22Rv1 (cell line): ENCODE data around the gene FYN.

Experiments used
- ZFX ChIP-seq: fragments of 450-650 bp; IDR thresholded peaks from 2 replicates; pipeline ENCODE4 v1.6.1; 2017; ENCODE audit warnings: antibody characterized with exemption, borderline replicate concordance
- TF ChIP-seq, protein P1 (sequence below): fragments of 450-650 bp; IDR thresholded peaks from 2 replicates; pipeline ENCODE4 v1.5.1; 2017; ENCODE audit warnings: mild to moderate bottlenecking

DNA sequence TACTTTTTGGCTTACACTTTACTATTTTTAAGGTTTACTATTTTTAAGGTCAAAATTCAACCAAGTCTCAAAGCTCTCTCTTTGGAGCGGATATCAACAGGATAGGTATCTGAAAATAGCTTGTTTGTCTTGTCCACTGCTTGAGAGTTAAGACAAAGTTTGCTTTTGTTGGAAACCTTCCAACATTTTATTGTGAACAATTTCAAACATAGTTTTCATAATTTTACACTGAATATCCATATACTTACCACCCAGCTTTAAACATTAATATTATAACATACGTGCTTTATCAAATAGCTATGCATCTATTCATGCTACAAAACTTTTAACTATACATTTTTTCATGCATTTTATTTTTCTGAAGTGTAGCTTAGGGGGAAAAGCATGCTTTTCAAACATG, 109.9 kb downstream of the FYN start:
- TF ChIP-seq, protein P1, sequence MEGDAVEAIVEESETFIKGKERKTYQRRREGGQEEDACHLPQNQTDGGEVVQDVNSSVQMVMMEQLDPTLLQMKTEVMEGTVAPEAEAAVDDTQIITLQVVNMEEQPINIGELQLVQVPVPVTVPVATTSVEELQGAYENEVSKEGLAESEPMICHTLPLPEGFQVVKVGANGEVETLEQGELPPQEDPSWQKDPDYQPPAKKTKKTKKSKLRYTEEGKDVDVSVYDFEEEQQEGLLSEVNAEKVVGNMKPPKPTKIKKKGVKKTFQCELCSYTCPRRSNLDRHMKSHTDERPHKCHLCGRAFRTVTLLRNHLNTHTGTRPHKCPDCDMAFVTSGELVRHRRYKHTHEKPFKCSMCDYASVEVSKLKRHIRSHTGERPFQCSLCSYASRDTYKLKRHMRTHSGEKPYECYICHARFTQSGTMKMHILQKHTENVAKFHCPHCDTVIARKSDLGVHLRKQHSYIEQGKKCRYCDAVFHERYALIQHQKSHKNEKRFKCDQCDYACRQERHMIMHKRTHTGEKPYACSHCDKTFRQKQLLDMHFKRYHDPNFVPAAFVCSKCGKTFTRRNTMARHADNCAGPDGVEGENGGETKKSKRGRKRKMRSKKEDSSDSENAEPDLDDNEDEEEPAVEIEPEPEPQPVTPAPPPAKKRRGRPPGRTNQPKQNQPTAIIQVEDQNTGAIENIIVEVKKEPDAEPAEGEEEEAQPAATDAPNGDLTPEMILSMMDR, result no peak
- no peak for TF ChIP-seq ZFX
